ENCODE measurements around the gene PTGES. TPM values are rescaled to one million over a fixed set of nuclear protein-coding genes. Genes with fewer than 3 reads are reported as not detected.

The PTGES gene
- total RNA-seq, 2 experiments from 2014 or later, result not detected

DNA sequence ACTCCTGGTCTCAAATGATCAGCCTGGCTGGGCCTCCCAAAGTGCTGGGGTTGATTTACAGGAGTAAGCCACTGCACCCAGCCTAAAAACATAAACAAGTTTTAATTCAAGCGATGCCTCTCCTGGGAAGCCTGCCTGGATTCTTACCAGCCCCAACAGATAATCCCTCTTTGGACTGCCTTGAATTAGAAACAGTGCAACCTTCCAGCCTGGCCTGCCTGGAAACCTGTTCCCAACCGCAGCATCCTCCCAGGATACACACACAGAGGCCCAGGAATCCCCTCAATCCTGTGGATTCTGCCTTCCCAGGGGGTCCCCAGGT lies 19.2 kb downstream of the PTGES start:
- Mint-ChIP-seq H3K27ac (no peak overlapping the region), H3K4me1 (peaks cover 8% of the 10 kb centered on the region), H3K27me3 (peaks cover 5% of the 10 kb centered on the region), H3K36me3 (no peaks in the 10 kb centered on the region), H3K9me3 (ENCODE audit: low read depth) (no peaks in the 10 kb centered on the region), H3K4me3 (no peak overlapping the region)
- DNase-seq (no peak), ATAC-seq (no peak)
- CTCF ChIA-PET, result interaction anchor here (1.3 kb wide), 1 partner anchor 48 kb away, joined by 3 read pairs; no protein-coding TSS in a partner anchor

DNA sequence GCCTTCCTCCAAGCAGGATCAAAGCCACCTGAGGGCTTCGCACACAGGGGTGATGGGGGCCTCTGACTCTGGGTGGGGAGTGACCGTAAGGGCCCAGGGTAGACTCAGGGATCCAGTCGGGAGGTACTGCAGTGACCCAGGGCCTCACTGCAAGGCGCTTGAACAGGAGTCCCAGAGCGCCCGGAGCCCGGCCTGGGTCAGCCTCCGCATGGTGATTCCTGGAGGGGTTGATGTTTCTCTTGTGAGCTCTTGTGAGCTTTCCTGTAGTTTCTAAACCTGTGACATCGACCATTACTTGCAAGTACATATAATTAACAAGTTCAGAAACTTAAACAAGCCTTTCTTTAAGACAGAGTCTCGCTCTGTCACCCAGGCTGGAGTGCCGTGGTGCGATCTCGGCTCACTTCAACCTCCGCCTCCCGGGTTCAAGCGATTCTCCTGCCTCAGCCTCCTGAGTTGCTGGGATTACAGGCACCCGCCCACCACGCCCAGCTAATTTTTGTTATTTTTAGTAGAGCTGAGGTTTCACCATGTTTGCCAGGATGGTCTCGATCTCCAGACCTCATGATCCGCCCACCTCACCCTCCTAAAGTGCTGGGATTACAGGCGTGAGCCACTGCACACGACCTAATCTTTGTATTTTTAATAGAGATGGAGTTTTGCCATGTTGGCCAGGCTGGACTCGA lies 19.8 kb downstream of the PTGES start:
- Mint-ChIP-seq H3K4me1 (peaks cover 5% of the 10 kb centered on the region), H3K27me3 (peaks cover 5% of the 10 kb centered on the region), H3K9me3 (ENCODE audit: low read depth) (no peaks in the 10 kb centered on the region), H3K27ac (no peak overlapping the region), H3K4me3 (no peak overlapping the region), H3K36me3 (no peaks in the 10 kb centered on the region)
- ATAC-seq (no peak), DNase-seq (no peak)
- CTCF ChIA-PET, result no interaction called here

- CTCF ChIA-PET, result no interaction called here
- no peak overlapping the region for H3K4me3 Mint-ChIP-seq
- no peak for ATAC-seq
- no peaks in the 10 kb centered on the region for H3K36me3 Mint-ChIP-seq
- peaks cover 2% of the 10 kb centered on the region for H3K4me1 Mint-ChIP-seq
- no peak for DNase-seq
- H3K9me3 Mint-ChIP-seq (ENCODE audit: low read depth), result no peaks in the 10 kb centered on the region
- no peak overlapping the region for H3K27ac Mint-ChIP-seq
- H3K27me3 Mint-ChIP-seq, result peaks cover 8% of the 10 kb centered on the region
Observed at GRCh38 chr9:129732100-129732499, 20.7 kb downstream of the PTGES start.

- peaks cover 2% of the 10 kb centered on the region for H3K4me1 Mint-ChIP-seq
- peaks cover 11% of the 10 kb centered on the region for H3K27me3 Mint-ChIP-seq
- H3K36me3 Mint-ChIP-seq, result no peaks in the 10 kb centered on the region
- H3K4me3 Mint-ChIP-seq, result no peak overlapping the region
- ATAC-seq (no peak), DNase-seq (no peak)
- CTCF ChIA-PET, result no interaction called here
- no peak overlapping the region for H3K27ac Mint-ChIP-seq
- no peaks in the 10 kb centered on the region for H3K9me3 Mint-ChIP-seq (ENCODE audit: low read depth)
Observed at GRCh38 chr9:129731477-129732085, 21.3 kb downstream of the PTGES start.

- no peak overlapping the region for H3K4me3 Mint-ChIP-seq
- H3K27ac Mint-ChIP-seq, result no peak overlapping the region
- H3K36me3 Mint-ChIP-seq, result no peaks in the 10 kb centered on the region
- peaks cover 11% of the 10 kb centered on the region for H3K27me3 Mint-ChIP-seq
- ATAC-seq (no peak), DNase-seq (no peak)
- H3K9me3 Mint-ChIP-seq (ENCODE audit: low read depth), result no peaks in the 10 kb centered on the region
- H3K4me1 Mint-ChIP-seq, result peaks cover 2% of the 10 kb centered on the region
- CTCF ChIA-PET, result interaction anchor here (0.8 to 6.4 kb wide), 3 partner anchors 10 to 75 kb away, joined by 3 to 81 read pairs (median 8); no protein-coding TSS in a partner anchor
Observed at GRCh38 chr9:129728744-129729143, 24.1 kb downstream of the PTGES start.

GRCh38 chr9:129726322-129727160 lies 26.3 kb downstream of the PTGES start:
- CTCF ChIA-PET, result interaction anchor here (0.6 to 6.4 kb wide), 33 partner anchors 8 to 1145 kb away, joined by 3 to 81 read pairs (median 5); no protein-coding TSS in a partner anchor
- peaks cover 8% of the 10 kb centered on the region for H3K27me3 Mint-ChIP-seq
- peak; percentile 68 for DNase-seq
- no peaks in the 10 kb centered on the region for H3K9me3 Mint-ChIP-seq (ENCODE audit: low read depth)
- no peaks in the 10 kb centered on the region for H3K36me3 Mint-ChIP-seq
- no peak overlapping the region for H3K4me3 Mint-ChIP-seq
- H3K4me1 Mint-ChIP-seq, result peaks cover 2% of the 10 kb centered on the region
- no peak overlapping the region for H3K27ac Mint-ChIP-seq
- peak; percentile 94 for ATAC-seq

DNA sequence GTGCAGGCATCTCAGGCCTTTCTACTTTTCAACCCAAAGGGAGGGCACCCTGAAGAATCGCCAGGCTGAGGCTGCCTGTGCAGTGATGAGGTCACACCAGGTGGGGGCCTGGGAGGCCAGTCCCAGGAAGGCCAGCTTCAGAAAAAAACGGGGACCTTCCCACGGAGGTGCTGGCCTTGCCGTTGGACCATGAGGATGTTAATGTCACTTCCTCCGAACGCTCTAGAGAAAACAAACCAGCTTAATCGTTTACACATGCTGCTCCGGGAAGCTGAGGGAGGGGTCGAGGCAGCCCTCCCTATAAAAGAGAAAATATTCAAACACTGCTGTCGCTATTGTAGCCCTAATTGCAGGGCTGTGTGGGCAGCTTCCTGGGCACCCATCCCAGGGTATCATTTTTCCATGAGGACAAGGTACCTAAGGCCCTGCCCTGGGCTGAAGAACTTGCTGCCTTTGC lies 27.0 kb downstream of the PTGES start:
- H3K4me1 Mint-ChIP-seq, result peaks cover 2% of the 10 kb centered on the region
- no peak overlapping the region for H3K4me3 Mint-ChIP-seq
- H3K27me3 Mint-ChIP-seq, result peaks cover 8% of the 10 kb centered on the region
- H3K27ac Mint-ChIP-seq, result no peak overlapping the region
- CTCF ChIA-PET, result interaction anchor here (0.6 to 6.4 kb wide), 23 partner anchors 8 to 382 kb away, joined by 3 to 81 read pairs (median 6); no protein-coding TSS in a partner anchor
- DNase-seq (no peak), ATAC-seq (no peak)
- H3K36me3 Mint-ChIP-seq, result no peaks in the 10 kb centered on the region
- no peaks in the 10 kb centered on the region for H3K9me3 Mint-ChIP-seq (ENCODE audit: low read depth)

DNA sequence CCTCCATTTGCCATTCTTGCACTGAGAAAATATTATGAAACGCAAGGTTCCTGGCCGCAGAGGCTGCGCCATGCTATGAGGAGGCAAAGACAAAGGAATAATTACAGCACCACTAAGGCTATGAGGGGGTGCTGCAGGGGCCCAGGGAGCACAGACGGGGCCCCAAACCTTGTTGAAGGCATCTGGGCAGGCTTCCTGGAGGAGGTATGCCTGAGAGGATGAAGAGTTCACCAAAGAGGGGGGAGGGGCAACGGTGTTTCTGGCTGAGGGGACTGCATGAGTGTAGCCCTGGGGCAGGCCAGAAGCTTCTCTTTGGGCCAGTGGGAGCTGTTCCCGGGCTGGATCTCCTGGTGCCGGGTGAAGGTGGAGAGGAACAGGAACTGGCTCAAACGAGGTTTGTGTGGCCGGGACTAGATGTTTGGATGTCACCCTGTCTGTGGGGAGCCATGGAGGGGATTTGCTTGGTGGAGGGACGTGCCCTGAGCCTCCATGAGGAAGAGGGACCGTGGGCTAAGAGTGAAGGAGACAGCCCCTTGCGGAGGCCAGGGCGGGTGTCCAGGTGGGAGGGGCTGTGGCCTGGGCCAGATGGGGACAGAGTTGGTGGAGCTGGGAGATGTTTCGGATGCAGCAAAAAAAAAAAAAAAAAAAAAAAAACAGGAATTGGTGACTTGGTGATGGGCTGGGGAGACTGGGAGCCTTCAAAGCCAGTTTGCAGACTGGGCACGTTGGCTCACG lies 28.2 kb downstream of the PTGES start:
- DNase-seq, result no peak
- peaks cover 8% of the 10 kb centered on the region for H3K27me3 Mint-ChIP-seq
- no peak overlapping the region for H3K4me3 Mint-ChIP-seq
- H3K9me3 Mint-ChIP-seq (ENCODE audit: low read depth), result no peaks in the 10 kb centered on the region
- H3K27ac Mint-ChIP-seq, result no peak overlapping the region
- H3K36me3 Mint-ChIP-seq, result no peaks in the 10 kb centered on the region
- peaks cover 2% of the 10 kb centered on the region for H3K4me1 Mint-ChIP-seq
- ATAC-seq, result no peak
- CTCF ChIA-PET, result interaction anchor here (2.6 to 6.4 kb wide), 2 partner anchors 15 to 81 kb away, joined by 13 to 81 read pairs; no protein-coding TSS in a partner anchor

DNA sequence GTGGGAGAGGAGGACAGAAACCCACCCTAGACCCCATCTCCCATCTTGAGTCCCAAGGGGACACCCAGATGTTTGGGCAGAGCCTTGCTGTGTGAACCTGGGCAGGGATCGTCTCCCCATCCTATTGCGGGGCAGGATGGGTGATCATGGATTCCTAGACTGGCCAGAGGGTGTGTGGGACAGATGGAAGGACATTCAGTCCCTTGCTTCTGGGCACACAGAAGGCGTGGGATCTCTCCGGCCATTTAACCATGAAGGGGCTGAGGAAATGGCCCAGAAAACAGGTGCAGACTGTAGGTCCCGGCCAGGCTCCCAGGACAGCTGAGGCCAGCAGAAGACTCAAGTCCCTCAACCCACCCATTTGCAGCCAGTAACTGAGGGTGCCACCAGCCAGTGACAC lies 29.9 kb downstream of the PTGES start:
- Mint-ChIP-seq H3K4me3 (no peak overlapping the region), H3K27ac (no peak overlapping the region), H3K27me3 (peaks cover 4% of the 10 kb centered on the region), H3K9me3 (ENCODE audit: low read depth) (no peaks in the 10 kb centered on the region), H3K36me3 (no peaks in the 10 kb centered on the region), H3K4me1 (peaks cover 2% of the 10 kb centered on the region)
- CTCF ChIA-PET, result interaction anchor here (1.4 kb wide), 1 partner anchor 15 kb away, joined by 6 read pairs; no protein-coding TSS in a partner anchor
- no peak for ATAC-seq
- DNase-seq, result no peak

DNA sequence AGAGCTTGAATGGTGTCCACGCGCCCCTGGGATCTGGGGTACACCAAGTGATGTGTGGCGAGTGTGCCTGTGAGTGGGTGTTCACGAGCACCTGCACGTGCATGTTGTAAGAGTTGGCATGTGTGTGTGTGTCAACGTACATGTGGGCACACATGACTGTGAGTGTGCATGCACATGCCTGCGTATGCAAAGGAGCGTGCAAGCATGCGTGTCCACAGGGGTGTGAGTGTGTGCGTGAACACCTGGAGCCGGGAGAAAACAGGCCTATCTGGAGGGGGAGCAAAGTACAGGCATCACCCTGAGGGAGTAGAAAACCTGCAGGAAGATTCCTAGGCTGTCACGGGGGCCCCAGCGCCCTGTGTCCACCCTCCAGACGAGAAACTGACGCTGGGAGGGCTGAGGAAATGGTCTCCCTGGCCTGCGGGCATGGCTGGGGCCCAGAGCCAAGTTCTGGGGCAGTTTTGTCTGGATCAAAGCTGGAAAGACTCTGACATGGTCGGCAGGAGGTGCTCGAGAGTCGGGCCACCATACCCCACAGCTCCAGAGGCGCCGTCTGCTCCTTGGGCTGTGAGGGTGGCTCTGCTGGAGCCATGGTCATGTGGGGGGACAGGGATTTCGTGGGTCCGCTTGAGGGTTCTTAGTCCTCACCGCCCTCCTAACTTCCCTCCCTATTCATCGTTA lies 31.8 kb downstream of the PTGES start:
- Mint-ChIP-seq H3K27me3 (peaks cover 6% of the 10 kb centered on the region), H3K4me1 (no peaks in the 10 kb centered on the region), H3K36me3 (no peaks in the 10 kb centered on the region), H3K9me3 (ENCODE audit: low read depth) (no peaks in the 10 kb centered on the region), H3K4me3 (no peak overlapping the region), H3K27ac (no peak overlapping the region)
- ATAC-seq (no peak), DNase-seq (no peak)
- CTCF ChIA-PET, result no interaction called here

DNA sequence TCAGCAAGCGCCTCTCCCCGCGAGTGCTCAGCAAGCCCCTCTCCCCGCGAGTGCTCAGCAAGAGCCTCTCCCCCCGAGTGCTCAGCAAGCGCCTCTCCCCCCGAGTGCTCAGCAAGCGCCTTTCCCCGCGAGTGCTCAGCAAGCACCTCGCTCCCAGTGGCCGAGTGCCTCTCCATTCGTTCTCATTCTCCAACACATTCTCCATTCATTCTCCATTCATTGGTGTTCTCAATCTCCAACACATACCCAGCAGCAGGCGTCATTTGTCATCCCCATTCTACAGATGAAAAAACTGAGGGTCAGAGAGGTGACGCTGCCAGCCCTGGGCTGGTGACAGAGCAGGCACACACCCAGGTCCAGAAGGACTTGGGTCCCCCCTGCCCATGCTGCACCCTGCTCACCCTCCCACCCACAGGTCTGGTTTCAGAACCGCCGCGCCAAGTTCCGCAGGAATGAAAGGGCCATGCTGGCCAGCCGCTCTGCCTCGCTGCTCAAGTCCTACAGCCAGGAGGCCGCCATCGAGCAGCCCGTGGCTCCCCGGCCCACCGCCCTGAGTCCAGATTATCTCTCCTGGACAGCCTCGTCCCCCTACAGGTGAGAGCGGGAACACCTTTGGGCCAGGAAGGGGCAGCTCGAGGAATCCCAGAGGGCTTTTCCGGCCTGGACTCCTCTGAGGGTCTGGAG lies 32.5 kb downstream of the PTGES start:
- Mint-ChIP-seq H3K9me3 (ENCODE audit: low read depth) (no peaks in the 10 kb centered on the region), H3K27me3 (peaks cover 10% of the 10 kb centered on the region), H3K4me1 (no peaks in the 10 kb centered on the region), H3K27ac (no peak overlapping the region), H3K36me3 (no peaks in the 10 kb centered on the region), H3K4me3 (no peak overlapping the region)
- CTCF ChIA-PET, result no interaction called here
- no peak for DNase-seq
- no peak for ATAC-seq

- ATAC-seq (no peak), DNase-seq (no peak)
- H3K4me3 Mint-ChIP-seq, result no peak overlapping the region
- CTCF ChIA-PET, result no interaction called here
- no peak overlapping the region for H3K27ac Mint-ChIP-seq
- no peaks in the 10 kb centered on the region for H3K9me3 Mint-ChIP-seq (ENCODE audit: low read depth)
- peaks cover 16% of the 10 kb centered on the region for H3K27me3 Mint-ChIP-seq
- no peaks in the 10 kb centered on the region for H3K36me3 Mint-ChIP-seq
- no peaks in the 10 kb centered on the region for H3K4me1 Mint-ChIP-seq
Observed at GRCh38 chr9:129719135-129719534, 33.7 kb downstream of the PTGES start.

All from activated CD8-positive, alpha-beta memory T cell treated with anti-CD3 and anti-CD28 coated beads, Interleukin-2, amount 10 ng/mL, durations not matched to agents 7 days and 5 days (primary cell).